Mesenchymal stem cell (in vitro differentiated cells and primary cell): ENCODE results near the gene DPF3.

ENCODE experiments used
- DNase-seq: peaks from one replicate; pipeline ENCODE4 v3.0.0-alpha.2; 2013
- H2AFZ ChIP-seq: one replicate; pipeline ENCODE4 v1.6.1; 2013; ENCODE audit warnings: low read depth, mild to moderate bottlenecking, control low read depth, inconsistent platforms, low read length, moderate library complexity
- H2AK5ac ChIP-seq: 2 replicates; pipeline ENCODE4 v1.6.1; 2013; ENCODE audit warnings: low read length, moderate library complexity, mild to moderate bottlenecking, inconsistent platforms; ENCODE audit not compliant: severe bottlenecking
- H2BK120ac ChIP-seq: one replicate; pipeline ENCODE4 v1.6.1; 2013; ENCODE audit warnings: low read depth, mild to moderate bottlenecking, inconsistent platforms, low read length, moderate library complexity
- H2BK12ac ChIP-seq, 2 experiments: one replicate each; pipeline ENCODE4 v1.6.1; 2013; ENCODE audit warnings: inconsistent platforms in 2 of 2, low read length in 2 of 2, mild to moderate bottlenecking in 2 of 2, moderate library complexity in 2 of 2, control low read depth in 1 of 2
- H2BK15ac ChIP-seq: one replicate; pipeline ENCODE4 v1.6.1; 2013; ENCODE audit warnings: mild to moderate bottlenecking, low read depth, inconsistent platforms; ENCODE audit not compliant: poor library complexity, severe bottlenecking
- H2BK5ac ChIP-seq: 2 replicates; pipeline ENCODE4 v1.6.1; 2013; ENCODE audit warnings: low read depth, mild to moderate bottlenecking, low read length, control low read depth, inconsistent platforms; ENCODE audit not compliant: poor library complexity, severe bottlenecking
- H3K14ac ChIP-seq, 2 experiments: one replicate each; pipeline ENCODE4 v1.6.1; 2013; ENCODE audit warnings: inconsistent platforms in 2 of 2, low read length in 2 of 2, control low read depth in 1 of 2, mild to moderate bottlenecking in 1 of 2, moderate library complexity in 1 of 2
- H3K18ac ChIP-seq, 2 experiments: one replicate each; pipeline ENCODE4 v1.6.1; 2013; ENCODE audit warnings: inconsistent platforms in 2 of 2, low read length in 2 of 2, control low read depth in 1 of 2, low read depth in 1 of 2, mild to moderate bottlenecking in 1 of 2
- H3K23ac ChIP-seq, 2 experiments: one replicate each; pipeline ENCODE4 v1.6.1; 2013; ENCODE audit warnings: inconsistent platforms in 2 of 2, low read length in 2 of 2, mild to moderate bottlenecking in 2 of 2, moderate library complexity in 2 of 2, control low read depth in 1 of 2
- H3K27ac ChIP-seq: 2 replicates; pipeline ENCODE4 v1.5.1; 2013; ENCODE audit warnings: mild to moderate bottlenecking, moderate library complexity, low read length, control low read depth, inconsistent platforms; ENCODE audit not compliant: poor library complexity, severe bottlenecking
- H3K27me3 ChIP-seq, 2 experiments: 2 replicates each; pipeline versions ENCODE4 v1.6.1 to v1.7.0; 2013; ENCODE audit warnings: low read length in 2 of 2, mild to moderate bottlenecking in 2 of 2, moderate library complexity in 2 of 2, control low read depth in 1 of 2, inconsistent platforms in 1 of 2; ENCODE audit not compliant: control insufficient read depth in 1 of 2, insufficient read depth in 1 of 2
- H3K36me3 ChIP-seq, 2 experiments: 2 replicates each; pipeline versions ENCODE4 v1.6.1 to v1.7.0; 2013; ENCODE audit warnings: low read length in 2 of 2, control low read depth in 1 of 2, inconsistent platforms in 1 of 2, low read depth in 1 of 2, mild to moderate bottlenecking in 1 of 2; ENCODE audit not compliant: insufficient read depth in 2 of 2, control insufficient read depth in 1 of 2
- H3K4ac ChIP-seq, 2 experiments: one replicate each; pipeline ENCODE4 v1.6.1; 2013; ENCODE audit warnings: inconsistent platforms in 2 of 2, low read length in 2 of 2, mild to moderate bottlenecking in 2 of 2, moderate library complexity in 2 of 2, control low read depth in 1 of 2, low read depth in 1 of 2
- H3K4me1 ChIP-seq: 2 replicates; pipeline ENCODE4 v1.6.1; 2013; ENCODE audit warnings: low read depth, low read length, control low read depth; ENCODE audit not compliant: control insufficient read depth, insufficient read depth
- H3K4me2 ChIP-seq: 2 replicates; pipeline ENCODE4 v1.6.1; 2013; ENCODE audit warnings: low read length, mild to moderate bottlenecking, inconsistent platforms; ENCODE audit not compliant: poor library complexity, severe bottlenecking
- H3K4me3 ChIP-seq, 2 experiments: 2 replicates each; pipeline versions ENCODE4 v1.5.1 to v1.7.0; 2013; ENCODE audit warnings: low read length in 2 of 2, mild to moderate bottlenecking in 2 of 2, control low read depth in 1 of 2, low read depth in 1 of 2; ENCODE audit not compliant: insufficient read depth in 1 of 2
- H3K79me1 ChIP-seq: replicated peaks from 2 replicates; pipeline ENCODE4 v1.6.1; 2013; ENCODE audit warnings: mild to moderate bottlenecking, control low read depth, low read length, inconsistent platforms; ENCODE audit not compliant: poor library complexity, severe bottlenecking
- H3K9ac ChIP-seq: 2 replicates; pipeline ENCODE4 v1.7.0; 2013; ENCODE audit warnings: mild to moderate bottlenecking, low read length, moderate library complexity
- H3K9me3 ChIP-seq: 2 replicates; pipeline ENCODE4 v1.7.0; 2013; ENCODE audit warnings: mild to moderate bottlenecking, low read length; ENCODE audit not compliant: control insufficient read depth
- H4K8ac ChIP-seq: one replicate; pipeline ENCODE4 v1.6.1; 2013; ENCODE audit warnings: inconsistent platforms, mild to moderate bottlenecking, low read length, moderate library complexity
- H4K91ac ChIP-seq: one replicate; pipeline ENCODE4 v1.6.1; 2013; ENCODE audit warnings: mild to moderate bottlenecking, low read length, inconsistent platforms
- WGBS: methylation state at CpG from one replicate; pipeline ENCODE4 v1.1.7; 2013; ENCODE audit warnings: mixed read lengths; 5-methylcytosine and 5-hydroxymethylcytosine counted together

DPF3 gene

DNA sequence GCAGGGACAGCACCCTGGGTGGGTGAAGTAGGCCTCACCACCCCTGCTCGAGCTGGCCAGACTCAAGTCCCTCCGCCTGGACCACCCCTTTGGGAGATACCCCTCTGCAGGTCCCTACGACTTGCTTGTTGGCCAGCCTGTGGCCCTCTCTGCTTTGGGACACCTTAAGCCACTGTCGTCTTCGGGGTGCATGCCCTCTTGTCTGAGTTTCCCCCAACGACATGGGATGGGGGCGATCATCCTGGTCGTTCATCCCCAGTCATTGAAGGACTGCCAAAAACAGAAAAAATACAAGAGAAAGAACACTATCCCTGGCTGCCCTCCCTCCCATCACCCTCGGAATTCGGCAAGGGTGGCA, 151.1 kb downstream of the DPF3 start:
- no peak overlapping the region for H3K4me2 ChIP-seq
- peaks cover 0 to 40% of the 10 kb centered on the region in 2 experiments for H3K36me3 ChIP-seq
- H4K8ac ChIP-seq: no peak overlapping the region
- H3K23ac ChIP-seq: no peak overlapping the region
- H3K9me3 ChIP-seq: peaks cover 2% of the 10 kb centered on the region
- H3K27me3 ChIP-seq: no peaks in the 10 kb centered on the region
- H2BK12ac ChIP-seq: no peak overlapping the region
- no peak overlapping the region for H3K9ac ChIP-seq
- H2BK5ac ChIP-seq: no peak overlapping the region
- H2BK15ac ChIP-seq: no peak overlapping the region
- no peak overlapping the region for H3K4me3 ChIP-seq
- DNase-seq: no peak
- H3K4ac ChIP-seq: no peak overlapping the region
- no peak overlapping the region for H3K27ac ChIP-seq
- no peak overlapping the region for H3K14ac ChIP-seq
- WGBS: 92% methylated on average over 10 of the region's 10 CpGs
- H2BK120ac ChIP-seq: no peak overlapping the region
- H3K4me1 ChIP-seq: peaks cover 27% of the 10 kb centered on the region
- no peak overlapping the region for H4K91ac ChIP-seq
- H3K18ac ChIP-seq: no peak overlapping the region
- H2AK5ac ChIP-seq: no peak overlapping the region
- H2AFZ ChIP-seq: no peak overlapping the region
- H3K79me1 ChIP-seq: peaks cover 31% of the 10 kb centered on the region

- Histone ChIP-seq H2AFZ (no peak overlapping the region), H2BK120ac (no peak overlapping the region), H3K18ac (no peak overlapping the region), H3K4me3 (no peak overlapping the region), H3K9ac (no peak overlapping the region), H2BK5ac (no peak overlapping the region), H3K27ac (no peak overlapping the region), H4K8ac (no peak overlapping the region), H4K91ac (no peak overlapping the region), H3K4ac (no peak overlapping the region), H3K79me1 (peaks cover 32% of the 10 kb centered on the region), H3K9me3 (no peaks in the 10 kb centered on the region), H3K27me3 (no peaks in the 10 kb centered on the region), H3K14ac (peak overlapping the region in 1 of 2 experiments; percentile 5), H3K4me2 (no peak overlapping the region), H2AK5ac (no peak overlapping the region), H3K4me1 (peaks cover 28% of the 10 kb centered on the region), H3K36me3 (peaks cover 0 to 39% of the 10 kb centered on the region in 2 experiments), H2BK15ac (no peak overlapping the region), H2BK12ac (no peak overlapping the region), H3K23ac (no peak overlapping the region)
- no peak for DNase-seq
- WGBS: 56% methylated on average over 27 of the region's 27 CpGs
Measured at GRCh38 chr14:72742118-72742837, 151.6 kb downstream of the DPF3 start.

- peaks cover 23% of the 10 kb centered on the region for H3K4me1 ChIP-seq
- DNase-seq: no peak
- H4K91ac ChIP-seq: no peak overlapping the region
- H3K14ac ChIP-seq: peak overlapping the region in 1 of 2 experiments; percentile 5
- WGBS: 75% methylated on average over 8 of the region's 8 CpGs
- H3K27ac ChIP-seq: no peak overlapping the region
- H2AFZ ChIP-seq: no peak overlapping the region
- no peak overlapping the region for H3K4me3 ChIP-seq
- H3K9ac ChIP-seq: no peak overlapping the region
- H3K9me3 ChIP-seq: no peaks in the 10 kb centered on the region
- H2BK120ac ChIP-seq: no peak overlapping the region
- no peak overlapping the region for H2BK5ac ChIP-seq
- peaks cover 0 to 35% of the 10 kb centered on the region in 2 experiments for H3K36me3 ChIP-seq
- no peak overlapping the region for H2BK15ac ChIP-seq
- no peak overlapping the region for H3K23ac ChIP-seq
- no peak overlapping the region for H2BK12ac ChIP-seq
- no peak overlapping the region for H3K4me2 ChIP-seq
- H3K27me3 ChIP-seq: no peaks in the 10 kb centered on the region
- H3K79me1 ChIP-seq: peaks cover 30% of the 10 kb centered on the region
- no peak overlapping the region for H2AK5ac ChIP-seq
- H3K18ac ChIP-seq: peak overlapping the region in 1 of 2 experiments; percentile 13
- H3K4ac ChIP-seq: no peak overlapping the region
- H4K8ac ChIP-seq: no peak overlapping the region
Measured at GRCh38 chr14:72741826-72742117, 152.1 kb downstream of the DPF3 start.

DNA sequence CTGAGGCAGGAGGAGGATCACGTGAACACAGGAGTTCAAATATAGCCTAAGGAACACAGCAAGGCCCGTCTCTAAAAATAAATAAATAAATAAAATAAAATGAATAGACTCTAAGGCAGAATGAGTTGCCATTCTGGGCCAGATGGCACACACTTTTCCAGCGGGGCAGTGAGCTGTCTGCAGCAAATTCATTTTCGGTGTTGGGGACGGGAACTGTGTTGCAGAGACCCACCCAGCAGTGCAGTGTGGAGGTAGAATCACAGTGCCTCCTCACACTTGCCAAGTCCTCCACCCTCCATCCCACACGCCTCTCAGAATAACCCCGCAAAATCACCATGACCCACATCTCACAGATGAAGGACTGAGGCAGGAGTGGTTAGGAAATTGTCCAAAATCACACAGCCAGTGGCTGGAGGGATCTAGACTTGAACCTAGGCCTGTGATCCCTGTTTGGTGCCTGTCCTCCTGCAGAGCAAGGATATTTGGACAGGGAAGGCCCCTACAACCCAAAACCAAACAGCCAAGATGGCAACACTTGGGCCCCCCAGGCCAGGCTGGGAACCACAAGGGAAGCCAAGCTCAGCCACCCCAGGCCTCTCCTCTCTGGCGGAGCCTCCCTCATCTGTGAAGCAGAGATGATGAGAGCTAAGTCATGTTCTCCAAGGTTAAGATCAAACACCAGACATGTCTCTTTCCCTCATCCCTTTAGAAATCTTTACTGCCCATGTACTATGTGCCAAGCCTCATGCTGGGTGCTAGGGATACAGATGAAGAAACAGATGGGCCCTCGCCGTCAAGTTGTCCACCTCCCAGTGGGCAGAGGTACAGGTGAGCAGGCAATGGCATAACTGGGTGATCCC, 152.7 kb downstream of the DPF3 start:
- H3K27ac ChIP-seq: no peak overlapping the region
- H3K4me2 ChIP-seq: no peak overlapping the region
- over 99% methylated on average over 7 of the region's 10 CpGs for WGBS
- no peak overlapping the region for H2AK5ac ChIP-seq
- H3K14ac ChIP-seq: peak overlapping the region in 1 of 2 experiments; percentile 5
- H3K4me3 ChIP-seq: no peak overlapping the region
- H2BK5ac ChIP-seq: no peak overlapping the region
- no peak overlapping the region for H2AFZ ChIP-seq
- no peak for DNase-seq
- H3K18ac ChIP-seq: peak overlapping the region in 1 of 2 experiments; percentile 13
- peaks cover 0 to 33% of the 10 kb centered on the region in 2 experiments for H3K36me3 ChIP-seq
- H2BK120ac ChIP-seq: no peak overlapping the region
- H3K23ac ChIP-seq: no peak overlapping the region
- H4K8ac ChIP-seq: no peak overlapping the region
- no peaks in the 10 kb centered on the region for H3K9me3 ChIP-seq
- H4K91ac ChIP-seq: no peak overlapping the region
- H3K9ac ChIP-seq: no peak overlapping the region
- no peak overlapping the region for H2BK15ac ChIP-seq
- no peak overlapping the region for H2BK12ac ChIP-seq
- peaks cover 19% of the 10 kb centered on the region for H3K4me1 ChIP-seq
- H3K4ac ChIP-seq: no peak overlapping the region
- H3K79me1 ChIP-seq: peaks cover 30% of the 10 kb centered on the region
- H3K27me3 ChIP-seq: no peaks in the 10 kb centered on the region
